ENCODE data around the gene CCDC30.
"Not testable (repeated sequence)": the region's sequence is repeated elsewhere in the genome, so short reads cannot be mapped to it uniquely, and the experiment has no call there.

Gene CCDC30

DNA sequence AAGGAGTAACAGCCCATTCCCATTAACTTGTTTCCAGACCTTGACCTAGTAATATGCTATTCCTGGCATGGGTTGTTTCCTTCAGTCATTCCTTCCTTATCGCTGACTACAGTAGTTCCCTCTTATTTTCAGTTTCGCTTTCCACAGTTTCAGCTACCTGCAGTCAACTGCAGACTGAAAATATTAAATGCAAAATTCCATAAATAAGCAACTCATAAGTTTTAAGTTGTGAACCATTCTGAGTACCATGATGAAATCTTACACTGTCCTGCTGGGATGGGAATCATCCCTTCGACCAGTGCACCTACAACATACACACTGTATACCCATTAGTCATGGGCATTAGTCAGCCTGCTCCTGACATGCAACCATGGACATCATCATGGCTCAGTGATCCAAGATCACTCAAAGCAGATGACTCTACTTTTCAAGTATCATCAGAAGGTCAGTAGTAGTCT is 66.7 kb downstream of the CCDC30 start:
- DNase-seq (ENCODE audit: low read depth), result no peak

DNA sequence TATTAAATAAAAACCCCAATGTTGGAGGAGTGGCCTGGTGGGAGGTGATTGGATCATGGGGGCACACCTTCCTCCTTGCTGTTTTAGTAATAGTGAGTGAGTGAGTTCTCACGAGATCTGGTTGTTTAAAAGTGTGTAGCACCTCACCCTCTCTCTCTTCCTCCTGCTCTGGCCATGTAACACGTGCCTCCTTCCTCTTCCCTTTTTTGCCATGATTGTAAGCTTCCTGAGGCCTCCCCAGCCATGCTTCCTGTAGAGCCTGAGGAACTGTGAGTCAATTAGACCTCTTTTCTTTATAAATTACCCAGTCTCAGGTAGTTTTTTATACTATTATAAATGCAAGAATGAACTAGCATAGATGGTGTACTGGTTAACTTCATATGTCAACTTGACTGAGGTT is 68.0 kb downstream of the CCDC30 start:
- DNase-seq (ENCODE audit: low read depth), result no peak

GRCh38 chr1:42533101-42533863 is 70.2 kb downstream of the CCDC30 start:
- DNase-seq (ENCODE audit: low read depth), result no peak

DNA sequence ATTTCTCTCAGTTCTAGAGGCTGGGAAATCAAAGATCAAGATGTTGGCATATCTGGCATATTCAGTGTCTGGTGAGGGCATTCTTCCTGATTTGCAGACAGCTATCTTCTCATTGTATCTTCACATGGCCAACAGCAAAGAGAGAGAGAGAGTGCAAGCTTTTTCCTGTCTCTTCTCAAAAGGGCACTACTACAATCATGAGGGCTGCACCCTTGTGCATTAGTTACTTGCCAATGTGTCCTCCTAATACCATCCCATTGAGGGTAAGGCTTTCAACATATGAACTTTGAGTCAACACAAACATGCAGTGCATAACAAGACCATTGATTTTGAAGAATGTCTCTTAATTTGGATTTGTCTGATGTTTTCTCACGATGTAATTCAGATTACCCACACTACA is 78.0 kb downstream of the CCDC30 start:
- no peak for DNase-seq (ENCODE audit: low read depth)

DNA sequence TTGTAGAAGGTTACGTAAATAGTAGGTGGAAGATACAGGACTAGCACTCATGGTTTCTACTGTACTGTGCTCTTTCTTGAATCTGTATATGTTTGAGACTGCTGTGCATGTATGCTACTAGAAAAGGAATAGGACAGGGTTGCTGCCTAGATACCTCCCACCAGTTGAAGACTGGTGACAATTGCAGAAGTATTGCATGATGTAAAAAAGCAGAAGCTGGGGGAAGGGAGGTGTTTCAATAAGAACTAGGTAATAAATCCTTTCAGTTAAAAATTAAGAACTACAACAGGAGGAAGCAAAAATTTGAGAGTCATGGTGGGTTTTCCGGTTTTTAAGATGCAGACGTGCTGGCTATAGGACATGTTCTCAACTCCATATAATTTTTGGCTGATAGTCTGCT is 88.1 kb downstream of the CCDC30 start:
- DNase-seq (ENCODE audit: low read depth), result no peak

GRCh38 chr1:42551590-42551989 is 88.5 kb downstream of the CCDC30 start:
- no peak for DNase-seq (ENCODE audit: low read depth)

DNA sequence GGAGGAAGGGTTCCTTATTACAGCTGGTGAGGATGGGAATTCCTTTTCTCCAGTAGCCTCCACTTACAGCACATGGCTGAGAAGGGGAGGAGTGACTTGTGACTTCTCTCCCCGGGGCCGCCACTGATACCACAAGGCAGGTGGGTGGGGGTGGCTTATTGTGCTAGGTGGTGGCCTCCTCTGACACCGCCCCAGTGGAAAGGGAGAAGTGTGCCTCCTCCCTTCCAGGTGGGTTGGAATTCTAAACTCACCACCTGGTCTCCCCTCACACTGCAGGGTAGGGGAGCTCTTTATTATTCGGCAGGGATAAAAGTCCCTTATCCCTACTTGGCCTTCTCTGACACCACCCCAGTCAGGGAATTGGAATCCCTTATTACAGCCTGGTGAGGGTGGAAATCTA is 89.5 kb downstream of the CCDC30 start:
- no peak for DNase-seq (ENCODE audit: low read depth)

- DNase-seq (ENCODE audit: low read depth), result no peak
These were observed 94.3 kb downstream of the CCDC30 start for GRCh38 chr1:42557230-42557851.

- no peak for DNase-seq (ENCODE audit: low read depth)
These were observed 104.0 kb downstream of the CCDC30 start for GRCh38 chr1:42567038-42567437.

- DNase-seq (ENCODE audit: low read depth), result no peak
These were observed 113.8 kb downstream of the CCDC30 start for GRCh38 chr1:42576935-42577334.

DNA sequence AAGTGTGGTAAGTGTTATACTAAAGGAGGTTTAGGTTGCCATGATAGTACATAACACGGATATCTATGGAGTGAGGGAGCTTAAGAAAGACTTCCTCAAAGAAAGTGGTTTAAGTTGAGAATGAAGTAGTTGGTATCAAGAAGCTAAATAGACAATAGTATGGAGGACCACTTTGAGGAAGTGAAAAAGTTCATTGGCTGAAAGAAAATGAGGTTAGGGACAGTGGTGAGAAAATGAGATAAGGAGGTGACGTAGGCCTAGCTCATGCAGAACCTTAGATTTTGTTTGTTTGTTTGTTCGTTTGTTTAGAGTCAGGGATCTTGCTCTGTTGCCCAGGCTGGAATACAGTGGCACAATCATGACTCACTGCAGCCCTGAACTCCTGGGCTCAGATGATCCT is 122.9 kb downstream of the CCDC30 start:
- DNase-seq (ENCODE audit: low read depth), result no peak

DNA sequence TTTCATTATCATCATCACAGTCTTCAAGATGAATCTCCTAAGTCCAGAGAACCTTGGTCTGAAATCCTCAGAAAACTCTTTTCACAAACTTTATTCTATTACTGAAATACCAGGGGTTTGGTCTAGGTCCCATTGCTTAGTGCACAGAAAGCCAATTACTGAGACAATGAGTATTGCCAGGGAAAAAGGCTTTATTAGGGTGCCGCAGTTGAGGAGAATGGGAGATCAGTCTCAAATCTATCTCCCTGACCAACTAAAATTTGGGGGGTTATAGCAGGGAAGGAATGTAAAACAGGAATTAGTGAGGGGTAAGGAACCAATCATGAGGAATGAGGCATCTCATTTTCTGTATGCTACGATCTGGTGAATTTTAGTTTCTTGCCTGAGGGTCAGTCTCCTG is 124.7 kb downstream of the CCDC30 start:
- DNase-seq (ENCODE audit: low read depth), result no peak

DNA sequence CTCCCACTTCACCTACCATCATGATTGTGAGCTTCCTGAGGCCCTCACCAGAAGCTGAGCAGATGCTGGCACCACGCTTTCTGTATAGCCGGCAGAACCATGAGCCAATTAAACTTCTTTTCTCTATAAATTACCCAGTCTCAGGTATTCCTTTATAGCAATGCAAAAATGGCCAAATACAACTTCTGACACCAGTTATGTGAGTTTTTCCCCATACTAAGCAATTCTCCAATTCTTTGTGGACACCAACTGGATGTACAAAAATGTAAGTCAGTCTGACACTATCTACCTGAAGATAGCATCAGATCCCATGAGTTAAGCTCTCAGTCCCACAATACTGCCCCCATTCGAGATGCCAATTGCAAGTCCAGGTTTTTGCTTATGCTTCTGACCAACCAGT is 129.7 kb downstream of the CCDC30 start:
- no peak for DNase-seq (ENCODE audit: low read depth)

GRCh38 chr1:42593486-42594100 is 130.5 kb downstream of the CCDC30 start:
- no peak for DNase-seq (ENCODE audit: low read depth)

DNA sequence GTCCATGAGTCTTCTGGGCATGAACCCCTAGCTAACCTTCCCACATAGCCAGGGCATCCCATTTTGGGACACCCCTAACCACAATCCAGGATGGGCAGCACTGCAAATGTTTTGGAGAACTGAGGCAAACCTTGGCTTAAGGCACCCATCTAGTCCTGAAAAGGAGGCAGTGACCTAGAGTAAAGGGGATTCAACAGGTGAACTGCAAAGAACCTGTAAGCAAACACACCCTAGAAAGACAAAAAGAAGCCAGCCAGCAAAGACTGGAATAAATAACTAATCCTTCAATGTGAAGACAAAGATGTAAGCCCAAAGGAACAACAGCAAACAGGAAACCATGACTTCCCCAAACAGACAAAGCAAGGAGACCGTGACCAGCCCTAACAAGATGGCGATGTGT is 138.4 kb downstream of the CCDC30 start:
- DNase-seq (ENCODE audit: low read depth), result no peak

- no peak for DNase-seq (ENCODE audit: low read depth)
These were observed 150.7 kb downstream of the CCDC30 start for GRCh38 chr1:42613803-42614131.

- no peak for DNase-seq (ENCODE audit: low read depth)
These were observed 155.8 kb downstream of the CCDC30 start for GRCh38 chr1:42618866-42619265.

DNA sequence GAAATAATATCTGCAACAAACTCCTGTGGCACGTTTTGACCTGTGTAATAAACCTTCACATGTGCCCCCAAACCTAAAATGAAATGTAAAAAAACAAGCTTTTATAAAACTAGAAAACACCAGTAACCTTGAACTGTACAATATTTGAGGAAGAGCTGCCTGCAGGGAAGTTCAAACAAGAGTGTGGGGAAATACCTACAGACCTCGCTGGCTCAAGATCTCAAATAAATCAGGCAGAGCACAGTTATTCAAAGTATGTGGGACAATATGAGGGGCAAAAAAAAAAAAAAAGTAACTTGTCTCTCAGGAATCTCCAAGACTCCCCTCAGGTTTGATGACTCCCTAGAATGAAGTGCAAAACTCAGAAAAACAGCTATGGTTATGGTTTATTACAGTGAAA is 157.2 kb downstream of the CCDC30 start:
- no peak for DNase-seq (ENCODE audit: low read depth)

GRCh38 chr1:42621180-42621579 is 158.1 kb downstream of the CCDC30 start:
- not testable (repeated sequence) for DNase-seq (ENCODE audit: low read depth)

GRCh38 chr1:42627205-42627604 is 164.1 kb downstream of the CCDC30 start:
- DNase-seq (ENCODE audit: low read depth), result not testable (repeated sequence)

- no peak for DNase-seq (ENCODE audit: low read depth)
These were observed 176.0 kb downstream of the CCDC30 start for GRCh38 chr1:42639116-42639515.

- no peak for DNase-seq (ENCODE audit: low read depth)
These were observed 183.0 kb downstream of the CCDC30 start for GRCh38 chr1:42646056-42646455.

DNA sequence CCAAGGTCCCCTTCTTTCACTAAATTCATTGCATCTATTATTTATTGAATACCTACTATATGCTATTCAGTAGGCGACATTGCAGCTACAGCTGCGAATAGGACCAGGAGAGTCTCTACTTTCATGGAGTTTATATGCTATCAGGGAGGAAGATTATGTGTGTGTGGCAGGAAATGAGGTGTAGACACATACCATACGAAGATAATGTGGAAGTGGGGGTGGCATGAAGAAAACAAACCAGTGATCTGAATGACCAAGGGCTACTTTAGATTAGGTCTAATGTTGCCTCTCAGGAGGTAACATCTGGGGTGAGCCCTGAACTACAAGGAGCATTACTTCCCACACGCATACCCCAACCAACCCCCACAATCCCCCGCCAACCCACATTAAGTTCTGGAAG is 194.1 kb downstream of the CCDC30 start:
- no peak for DNase-seq (ENCODE audit: low read depth)
